MCF 10A (cell line): ENCODE data around the gene PDLIM3. TPM values are rescaled to one million over a fixed set of nuclear protein-coding genes. Genes with fewer than 3 reads are reported as not detected.
A peak's percentile ranks its signal among the peaks of the same experiment; 100 is the strongest.

ENCODE experiments used
- BruUV-seq: library from RNA; stranded (reverse); fragments of 400-500 nt; replicated peaks from 2 replicates; lab custom pipeline; 2021; lab: Mats Ljungman, UMichigan
- CTCF ChIA-PET: fragments of 300-600 bp; sonication (Branson Sonifier 250); formaldehyde crosslinking; extraction: SDS; loops from one replicate; lab custom pipeline; 2021; ENCODE audit warnings: antibody characterized with exemption, inconsistent platforms; lab: Yijun Ruan, JAX
- POLR2A ChIA-PET: fragments of 300-600, 350-650 bp; sonication (Branson Sonifier 250); formaldehyde crosslinking; extraction: SDS; loops from one replicate; lab custom pipeline; 2020; ENCODE audit warnings: antibody characterized with exemption, inconsistent platforms; lab: Yijun Ruan, JAX
- DNase-seq: peaks from one replicate; pipeline ENCODE4 v3.0.0-alpha.2; 2018; ENCODE audit not compliant: unreplicated experiment
- H3K27ac Mint-ChIP-seq: one replicate; pipeline ENCODE4 v1.8.0; 2022; ENCODE audit warnings: mild to moderate bottlenecking, low read depth, mixed read lengths; ENCODE audit not compliant: unreplicated experiment
- H3K27me3 Mint-ChIP-seq: one replicate; pipeline ENCODE4 v1.8.0; 2022; ENCODE audit warnings: mixed read lengths; ENCODE audit not compliant: insufficient read depth, unreplicated experiment
- H3K36me3 Mint-ChIP-seq: one replicate; pipeline ENCODE4 v1.8.0; 2022; ENCODE audit warnings: mild to moderate bottlenecking, moderate library complexity, mixed read lengths; ENCODE audit not compliant: insufficient read depth, unreplicated experiment
- H3K4me1 Mint-ChIP-seq: one replicate; pipeline ENCODE4 v1.8.0; 2022; ENCODE audit warnings: mixed read lengths; ENCODE audit not compliant: insufficient read depth, unreplicated experiment
- H3K4me3 Mint-ChIP-seq: one replicate; pipeline ENCODE4 v1.8.0; 2022; ENCODE audit warnings: mild to moderate bottlenecking, moderate library complexity, mixed read lengths; ENCODE audit not compliant: unreplicated experiment
- H3K9me3 Mint-ChIP-seq: one replicate; pipeline ENCODE4 v1.8.0; 2022; ENCODE audit warnings: mixed read lengths; ENCODE audit not compliant: unreplicated experiment
- intact Hi-C: fragments of 100-400 bp; cut with micrococcal nuclease; formaldehyde crosslinking; loops from 2 replicates; pipeline ENCODE4 v1.14.1; 2022
- total RNA-seq: library from RNA; stranded (reverse); gene quantifications from 2 replicates; pipeline ENCODE4 v1.2.3, GENCODE V29; 2022
- TF ChIP-seq, protein P1 (sequence below): fragments of 200-600 bp; IDR thresholded peaks from one replicate; pipeline ENCODE4 v1.8.0; 2022; ENCODE audit warnings: antibody characterized with exemption, mild to moderate bottlenecking; ENCODE audit not compliant: unreplicated experiment

The PDLIM3 gene
- total RNA-seq, 1 experiment from 2014 or later, result 0.30 TPM

GRCh38 chr4:185481401-185481800 is 53.9 kb downstream of the PDLIM3 start:
- Mint-ChIP-seq H3K27me3 (no peaks in the 10 kb centered on the region), H3K4me1 (no peaks in the 10 kb centered on the region), H3K4me3 (no peak overlapping the region), H3K9me3 (no peaks in the 10 kb centered on the region), H3K36me3 (no peaks in the 10 kb centered on the region), H3K27ac (no peak overlapping the region)
- TF ChIP-seq, protein P1, sequence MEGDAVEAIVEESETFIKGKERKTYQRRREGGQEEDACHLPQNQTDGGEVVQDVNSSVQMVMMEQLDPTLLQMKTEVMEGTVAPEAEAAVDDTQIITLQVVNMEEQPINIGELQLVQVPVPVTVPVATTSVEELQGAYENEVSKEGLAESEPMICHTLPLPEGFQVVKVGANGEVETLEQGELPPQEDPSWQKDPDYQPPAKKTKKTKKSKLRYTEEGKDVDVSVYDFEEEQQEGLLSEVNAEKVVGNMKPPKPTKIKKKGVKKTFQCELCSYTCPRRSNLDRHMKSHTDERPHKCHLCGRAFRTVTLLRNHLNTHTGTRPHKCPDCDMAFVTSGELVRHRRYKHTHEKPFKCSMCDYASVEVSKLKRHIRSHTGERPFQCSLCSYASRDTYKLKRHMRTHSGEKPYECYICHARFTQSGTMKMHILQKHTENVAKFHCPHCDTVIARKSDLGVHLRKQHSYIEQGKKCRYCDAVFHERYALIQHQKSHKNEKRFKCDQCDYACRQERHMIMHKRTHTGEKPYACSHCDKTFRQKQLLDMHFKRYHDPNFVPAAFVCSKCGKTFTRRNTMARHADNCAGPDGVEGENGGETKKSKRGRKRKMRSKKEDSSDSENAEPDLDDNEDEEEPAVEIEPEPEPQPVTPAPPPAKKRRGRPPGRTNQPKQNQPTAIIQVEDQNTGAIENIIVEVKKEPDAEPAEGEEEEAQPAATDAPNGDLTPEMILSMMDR, result no peak
- no peak for DNase-seq
- BruUV-seq, result no TSS peak
- ChIA-PET POLR2A (interaction anchor here (0.6 to 1.3 kb wide), 4 partner anchors 8 to 868 kb away, joined by 3 read pairs; no protein-coding TSS in a partner anchor), CTCF (interaction anchor here (1.0 to 2.1 kb wide), 2 partner anchors 10 to 116 kb away, joined by 3 to 4 read pairs; partner anchors contain the start of gene CCDC110)
- intact Hi-C loops, result no loop called here

- H3K27me3 Mint-ChIP-seq, result no peaks in the 10 kb centered on the region
- no peak overlapping the region for H3K27ac Mint-ChIP-seq
- no peak overlapping the region for H3K4me3 Mint-ChIP-seq
- POLR2A ChIA-PET, result interaction anchor here (1.7 kb wide), 1 partner anchor 117 kb away, joined by 5 read pairs; no protein-coding TSS in a partner anchor
- no peaks in the 10 kb centered on the region for H3K4me1 Mint-ChIP-seq
- no peak for DNase-seq
- TF ChIP-seq, protein P1, result no peak
- BruUV-seq, result no TSS peak
- no peaks in the 10 kb centered on the region for H3K36me3 Mint-ChIP-seq
- CTCF ChIA-PET, result interaction anchor here (0.6 to 1.1 kb wide), 5 partner anchors 69 to 160 kb away, joined by 3 read pairs; no protein-coding TSS in a partner anchor
- H3K9me3 Mint-ChIP-seq, result no peaks in the 10 kb centered on the region
- intact Hi-C loops, result no loop called here
Measured at GRCh38 chr4:185480016-185480732, 55.1 kb downstream of the PDLIM3 start.

DNA sequence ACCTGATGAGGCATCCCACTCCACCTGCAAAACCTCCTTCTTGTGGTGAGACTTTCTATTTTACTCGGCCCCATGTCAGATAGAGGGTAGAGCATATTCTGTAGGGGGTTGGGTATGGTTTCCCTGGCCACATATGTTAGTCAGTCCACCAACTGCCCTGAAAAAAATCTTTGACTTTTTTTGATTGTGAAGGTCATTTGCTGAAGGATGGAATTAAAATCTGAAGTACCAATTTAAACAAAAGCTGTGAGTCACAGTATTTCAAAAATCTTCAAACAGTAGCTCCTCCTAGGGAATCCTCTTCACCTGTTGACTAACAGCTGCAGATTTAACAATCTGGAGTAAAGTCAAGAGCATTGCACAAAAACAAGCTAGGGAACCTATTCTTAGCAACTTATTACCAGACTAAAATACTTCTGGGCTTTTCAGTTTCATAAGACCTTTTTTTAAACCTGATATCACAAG is 55.8 kb downstream of the PDLIM3 start:
- Mint-ChIP-seq H3K9me3 (no peaks in the 10 kb centered on the region), H3K27ac (no peak overlapping the region), H3K4me1 (no peaks in the 10 kb centered on the region), H3K36me3 (no peaks in the 10 kb centered on the region), H3K4me3 (no peak overlapping the region), H3K27me3 (no peaks in the 10 kb centered on the region)
- ChIA-PET POLR2A (interaction anchor here (1.0 to 1.7 kb wide), 2 partner anchors 83 to 118 kb away, joined by 3 to 5 read pairs; partner anchors contain the start of gene ANKRD37), CTCF (interaction anchor here (0.6 to 1.1 kb wide), 5 partner anchors 39 to 161 kb away, joined by 3 read pairs; no protein-coding TSS in a partner anchor)
- intact Hi-C loops, result loop anchor here (10.0 kb wide), 1 partner anchor 275 kb away; the partner anchor contains the start of genes CFAP97 and SNX25
- BruUV-seq, result no TSS peak
- TF ChIP-seq, protein P1, result no peak
- DNase-seq, result peak; percentile 35

DNA sequence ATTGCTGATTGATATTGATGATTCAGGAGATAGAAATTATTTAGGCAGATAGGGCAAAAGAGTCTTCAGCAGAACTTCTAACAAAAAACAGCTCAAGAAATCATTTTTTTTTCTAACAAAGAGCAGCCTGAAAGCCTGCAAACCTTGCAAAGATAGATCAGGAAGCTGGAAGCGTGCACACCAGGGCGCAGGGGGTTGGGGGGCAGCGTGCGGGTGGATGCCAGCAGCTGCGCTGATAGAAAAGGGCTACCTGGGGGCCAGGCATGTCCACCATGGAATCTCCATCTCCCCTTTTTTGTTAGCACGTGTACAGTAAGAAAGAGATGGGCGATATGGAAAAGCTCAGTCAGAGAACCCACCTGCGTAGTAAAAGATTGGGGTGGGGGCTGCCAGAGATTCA is 62.1 kb downstream of the PDLIM3 start:
- DNase-seq, result no peak
- POLR2A ChIA-PET, result interaction anchor here (1.0 to 1.5 kb wide), 2 partner anchors 9 to 118 kb away, joined by 3 to 4 read pairs; no protein-coding TSS in a partner anchor
- no peaks in the 10 kb centered on the region for H3K36me3 Mint-ChIP-seq
- TF ChIP-seq, protein P1, result no peak
- peaks cover 26% of the 10 kb centered on the region for H3K27me3 Mint-ChIP-seq
- H3K4me3 Mint-ChIP-seq, result no peak overlapping the region
- intact Hi-C loops, result loop anchor here (5.0 to 10.0 kb wide), 2 partner anchors 268 to 564 kb away; partner anchors contain the start of genes CFAP97 and SNX25
- no TSS peak for BruUV-seq
- CTCF ChIA-PET, result interaction anchor here (0.6 to 2.2 kb wide), 5 partner anchors 124 to 987 kb away, joined by 3 to 19 read pairs (median 3); no protein-coding TSS in a partner anchor
- H3K9me3 Mint-ChIP-seq, result no peaks in the 10 kb centered on the region
- no peaks in the 10 kb centered on the region for H3K4me1 Mint-ChIP-seq
- no peak overlapping the region for H3K27ac Mint-ChIP-seq
